ENCODE data around the gene HES3. TPM values are rescaled to one million over a fixed set of nuclear protein-coding genes. Genes with fewer than 3 reads are reported as not detected.

HES3 gene
- total RNA-seq, 4 donors from 2014 or later = not detected

- 9% methylated on average over 7 of the region's 78 CpGs for WGBS
Observed at GRCh38 chr1:6260961-6261614, 17.1 kb downstream of the HES3 start, which contains the start of gene GPR153. GPR153 (minus strand) TSS chr1:6261098; CDS start chr1:6254905, 6,193 bp downstream.

GRCh38 chr1:6261615-6261995 is 17.6 kb downstream of the HES3 start:
- intact Hi-C loops (cut with DNase I) = no loop called here
- Histone ChIP-seq H3K4me1 (peaks cover 33 to 68% (median 53%) of the 10 kb centered on the region in 4 donors), H3K27ac (replicated peaks in 1 of 4) (peak overlapping the region; percentile 65 to 76 (median 72)), H3K27me3 (peaks cover 4 to 65% (median 13%) of the 10 kb centered on the region in 4 donors), H3K36me3 (no peaks in the 10 kb centered on the region), H3K9me3 (no peaks in the 10 kb centered on the region), H3K4me3 (peak overlapping the region; percentile 64 to 74 (median 66))
- DNase-seq (ENCODE audit: extremely low spot score) = no peak
- WGBS = 50% methylated on average over 6 of the region's 15 CpGs
- TF ChIP-seq POLR2AphosphoS5 (IDR thresholded peaks at IDR 0.05) (no peak), EP300 (IDR thresholded peaks at IDR 0.05) (no peak), POLR2A (IDR thresholded peaks at IDR 0.05; ENCODE audit: low read depth) (no peak), CTCF (IDR thresholded peaks at IDR 0.05) (no peak)

More at GRCh38 chr1:6260961-6261614, 17.1 kb downstream of the HES3 start, which contains the start of gene GPR153:
- no peaks in the 10 kb centered on the region for H3K36me3 ChIP-seq
- H3K4me3 ChIP-seq = peak within 1 kb of the TSS; percentile 64 to 74 (median 66)
- H3K27me3 ChIP-seq = peaks cover 4 to 65% (median 13%) of the 10 kb centered on the region in 4 donors
- H3K9me3 ChIP-seq = no peaks in the 10 kb centered on the region
- no peak for DNase-seq (ENCODE audit: extremely low spot score)
- TF ChIP-seq POLR2A (IDR thresholded peaks at IDR 0.05; ENCODE audit: low read depth) = no peak
- peaks cover 33 to 63% (median 51%) of the 10 kb centered on the region in 4 donors for H3K4me1 ChIP-seq
- peak within 1 kb of the TSS; percentile 70 to 83 (median 73) for H3K27ac ChIP-seq (replicated peaks in 1 of 4)
- intact Hi-C loops (cut with DNase I) = no loop called here

GRCh38 chr1:6262555-6263420 is 18.8 kb downstream of the HES3 start:
- Histone ChIP-seq H3K4me3 (no peak overlapping the region), H3K27me3 (peaks cover 4 to 58% (median 13%) of the 10 kb centered on the region in 4 donors), H3K9me3 (no peaks in the 10 kb centered on the region), H3K27ac (replicated peaks in 1 of 4) (peak overlapping the region; percentile 7 to 54 (median 36)), H3K36me3 (no peaks in the 10 kb centered on the region), H3K4me1 (peaks cover 33 to 71% (median 54%) of the 10 kb centered on the region in 4 donors)
- no peak for TF ChIP-seq EP300 (IDR thresholded peaks at IDR 0.05)
- TF ChIP-seq POLR2AphosphoS5 (IDR thresholded peaks at IDR 0.05) = no peak
- TF ChIP-seq POLR2A (IDR thresholded peaks at IDR 0.05; ENCODE audit: low read depth) = no peak
- no peak for TF ChIP-seq CTCF (IDR thresholded peaks at IDR 0.05)
- intact Hi-C loops (cut with DNase I) = no loop called here
- no peak for DNase-seq (ENCODE audit: extremely low spot score)
- whole genome bisulfite sequencing = 54% methylated on average over 11 of the region's 25 CpGs

- no peak for DNase-seq (ENCODE audit: extremely low spot score)
- TF ChIP-seq EP300 (IDR thresholded peaks at IDR 0.05) (no peak), POLR2A (IDR thresholded peaks at IDR 0.05; ENCODE audit: low read depth) (no peak), CTCF (IDR thresholded peaks at IDR 0.05) (no peak), POLR2AphosphoS5 (IDR thresholded peaks at IDR 0.05) (no peak)
Observed at GRCh38 chr1:6263716-6264115, 19.7 kb downstream of the HES3 start.

GRCh38 chr1:6265151-6265550 is 21.2 kb downstream of the HES3 start:
- 87% methylated on average over 15 of the region's 15 CpGs for WGBS
- no peak for DNase-seq (ENCODE audit: extremely low spot score)
- H3K4me1 ChIP-seq = peaks cover 23 to 60% (median 49%) of the 10 kb centered on the region in 4 donors
- no peak for TF ChIP-seq POLR2AphosphoS5 (IDR thresholded peaks at IDR 0.05)
- no peak for TF ChIP-seq CTCF (IDR thresholded peaks at IDR 0.05)
- TF ChIP-seq EP300 (IDR thresholded peaks at IDR 0.05) = no peak
- TF ChIP-seq POLR2A (IDR thresholded peaks at IDR 0.05; ENCODE audit: low read depth) = no peak
- H3K27me3 ChIP-seq = peaks cover 0 to 38% (median 8%) of the 10 kb centered on the region in 4 donors
- intact Hi-C loops (cut with DNase I) = no loop called here
- H3K4me3 ChIP-seq = no peak overlapping the region
- no peak overlapping the region for H3K27ac ChIP-seq (replicated peaks in 1 of 4)
- H3K9me3 ChIP-seq = no peaks in the 10 kb centered on the region
- H3K36me3 ChIP-seq = no peaks in the 10 kb centered on the region

More at GRCh38 chr1:6263716-6264115, 19.7 kb downstream of the HES3 start:
- Histone ChIP-seq H3K27me3 (peaks cover 4 to 49% (median 13%) of the 10 kb centered on the region in 4 donors), H3K36me3 (no peaks in the 10 kb centered on the region), H3K9me3 (no peaks in the 10 kb centered on the region), H3K4me3 (no peak overlapping the region), H3K4me1 (peaks cover 33 to 71% (median 54%) of the 10 kb centered on the region in 4 donors), H3K27ac (replicated peaks in 1 of 4) (no peak overlapping the region)
- intact Hi-C loops (cut with DNase I) = no loop called here
- no CpG with 5 or more reads among the region's 7 CpGs for WGBS
